Astrocyte (in vitro differentiated cells and primary cell): Measurements from ENCODE around the gene USP34. TPM values are rescaled to one million over a fixed set of nuclear protein-coding genes. Genes with fewer than 3 reads are reported as not detected.
A peak's percentile ranks its signal among the peaks of the same experiment; 100 is the strongest.

Source experiments
- DNase-seq: peaks from one replicate; pipeline ENCODE4 v3.0.0-alpha.2; 2010; ENCODE audit warnings: low read depth
- FAIRE-seq: peaks from 2 replicates; lab custom pipeline; 2011; peaks lifted over from hg19 to GRCh38; lab: Jason Lieb, UNC
- H2AFZ ChIP-seq: 2 replicates; pipeline ENCODE4 v1.6.0; 2012; ENCODE audit warnings: low read depth, low read length, inconsistent platforms
- H3K27ac ChIP-seq: 2 replicates; pipeline ENCODE4 v1.5.1; 2011; ENCODE audit warnings: low read depth, low read length, inconsistent platforms
- H3K27me3 ChIP-seq: 2 replicates; pipeline ENCODE4 v1.6.0; 2011; ENCODE audit warnings: low read length, inconsistent platforms; ENCODE audit not compliant: insufficient read depth
- H3K36me3 ChIP-seq: 2 replicates; pipeline ENCODE4 v1.5.1; 2011; ENCODE audit warnings: low read length, inconsistent platforms; ENCODE audit not compliant: insufficient read depth
- H3K4me1 ChIP-seq: 2 replicates; pipeline ENCODE4 v1.5.1; 2011; ENCODE audit warnings: low read length, inconsistent platforms; ENCODE audit not compliant: insufficient read depth
- H3K4me2 ChIP-seq: 2 replicates; pipeline ENCODE4 v1.6.0; 2012; ENCODE audit warnings: low read length, inconsistent platforms
- H3K4me3 ChIP-seq: 2 replicates; pipeline ENCODE4 v1.5.1; 2011; ENCODE audit warnings: low read depth, mild to moderate bottlenecking, low read length, inconsistent platforms; ENCODE audit not compliant: insufficient read depth
- H3K79me2 ChIP-seq: 2 replicates; pipeline ENCODE4 v1.6.0; 2012; ENCODE audit warnings: mild to moderate bottlenecking, low read length, inconsistent platforms; ENCODE audit not compliant: insufficient read depth
- H3K9ac ChIP-seq: 2 replicates; pipeline ENCODE4 v1.6.0; 2012; ENCODE audit warnings: mild to moderate bottlenecking, low read length, inconsistent platforms
- H3K9me3 ChIP-seq: 2 replicates; pipeline ENCODE4 v1.5.1; 2012; ENCODE audit warnings: low read depth, mild to moderate bottlenecking, low read length, inconsistent platforms; ENCODE audit not compliant: insufficient read depth
- H4K20me1 ChIP-seq: 2 replicates; pipeline ENCODE4 v1.6.0; 2012; ENCODE audit warnings: low read length, inconsistent platforms; ENCODE audit not compliant: insufficient read depth
- H3K27ac Mint-ChIP-seq: one replicate; pipeline ENCODE4 v1.8.0; 2021; ENCODE audit warnings: mild to moderate bottlenecking, mixed read lengths; ENCODE audit not compliant: unreplicated experiment
- H3K27me3 Mint-ChIP-seq: one replicate; pipeline ENCODE4 v1.8.0; 2021; ENCODE audit warnings: low read depth, mixed read lengths; ENCODE audit not compliant: unreplicated experiment
- H3K36me3 Mint-ChIP-seq: one replicate; pipeline ENCODE4 v1.8.0; 2021; ENCODE audit warnings: low read depth, mixed read lengths; ENCODE audit not compliant: unreplicated experiment
- H3K4me1 Mint-ChIP-seq: one replicate; pipeline ENCODE4 v1.8.0; 2021; ENCODE audit warnings: low read depth, mixed read lengths; ENCODE audit not compliant: unreplicated experiment
- H3K4me3 Mint-ChIP-seq: one replicate; pipeline ENCODE4 v1.8.0; 2021; ENCODE audit warnings: mild to moderate bottlenecking, moderate library complexity, mixed read lengths; ENCODE audit not compliant: unreplicated experiment
- H3K9me3 Mint-ChIP-seq: one replicate; pipeline ENCODE4 v1.8.0; 2021; ENCODE audit warnings: mild to moderate bottlenecking, mixed read lengths; ENCODE audit not compliant: unreplicated experiment
- CTCF ChIP-seq: IDR thresholded peaks from 2 replicates; pipeline ENCODE4 v1.5.1; 2011; ENCODE audit warnings: low read depth, mild to moderate bottlenecking, inconsistent platforms, low read length, moderate library complexity; ENCODE audit not compliant: insufficient read depth
- EZH2 ChIP-seq: IDR thresholded peaks from 2 replicates; pipeline ENCODE4 v1.6.1; 2012; ENCODE audit warnings: mild to moderate bottlenecking, low read length, inconsistent platforms; ENCODE audit not compliant: insufficient read depth
- total RNA-seq: library from RNA; stranded (reverse); gene quantifications from 2 replicates; pipeline ENCODE4 v1.2.1, GENCODE V29; 2021

Gene USP34
- total RNA-seq, 1 donor from 2014 or later, result 99.9 TPM

GRCh38 chr2:61410185-61410584 lies 60.7 kb downstream of the USP34 start:
- peaks cover 15% of the 10 kb centered on the region for H3K36me3 Mint-ChIP-seq

GRCh38 chr2:61405813-61406212 lies 65.1 kb downstream of the USP34 start:
- no peaks in the 10 kb centered on the region for H3K9me3 ChIP-seq
- no peak for TF ChIP-seq CTCF
- no peak for TF ChIP-seq EZH2
- Mint-ChIP-seq H3K36me3 (peaks cover 18% of the 10 kb centered on the region), H3K27me3 (no peaks in the 10 kb centered on the region), H3K4me3 (no peak overlapping the region), H3K9me3 (no peaks in the 10 kb centered on the region), H3K4me1 (peaks cover 9% of the 10 kb centered on the region), H3K27ac (peak overlapping the region; percentile 50)
- no peaks in the 10 kb centered on the region for H3K4me1 ChIP-seq
- no peak overlapping the region for H3K27ac ChIP-seq
- H4K20me1 ChIP-seq, result peaks cover 38% of the 10 kb centered on the region
- H2AFZ ChIP-seq, result no peak overlapping the region
- peaks cover 9% of the 10 kb centered on the region for H3K36me3 ChIP-seq
- H3K9ac ChIP-seq, result no peak overlapping the region
- no peak overlapping the region for H3K4me3 ChIP-seq
- DNase-seq, result no peak
- peaks cover 36% of the 10 kb centered on the region for H3K79me2 ChIP-seq
- FAIRE-seq, result no peak
- H3K27me3 ChIP-seq, result no peaks in the 10 kb centered on the region
- no peak overlapping the region for H3K4me2 ChIP-seq

More at GRCh38 chr2:61410185-61410584, 60.7 kb downstream of the USP34 start:
- Histone ChIP-seq H2AFZ (no peak overlapping the region), H3K79me2 (peaks cover 65% of the 10 kb centered on the region), H3K27ac (no peak overlapping the region), H3K4me3 (no peak overlapping the region), H3K9me3 (no peaks in the 10 kb centered on the region), H3K9ac (no peak overlapping the region), H3K4me2 (no peak overlapping the region), H3K36me3 (peaks cover 5% of the 10 kb centered on the region), H3K27me3 (no peaks in the 10 kb centered on the region), H3K4me1 (no peaks in the 10 kb centered on the region), H4K20me1 (peaks cover 54% of the 10 kb centered on the region)
- Mint-ChIP-seq H3K27me3 (no peaks in the 10 kb centered on the region), H3K27ac (no peak overlapping the region), H3K4me3 (no peak overlapping the region), H3K9me3 (no peaks in the 10 kb centered on the region), H3K4me1 (peaks cover 9% of the 10 kb centered on the region)
- TF ChIP-seq EZH2 (no peak), CTCF (no peak)
- FAIRE-seq (no peak), DNase-seq (no peak)

DNA sequence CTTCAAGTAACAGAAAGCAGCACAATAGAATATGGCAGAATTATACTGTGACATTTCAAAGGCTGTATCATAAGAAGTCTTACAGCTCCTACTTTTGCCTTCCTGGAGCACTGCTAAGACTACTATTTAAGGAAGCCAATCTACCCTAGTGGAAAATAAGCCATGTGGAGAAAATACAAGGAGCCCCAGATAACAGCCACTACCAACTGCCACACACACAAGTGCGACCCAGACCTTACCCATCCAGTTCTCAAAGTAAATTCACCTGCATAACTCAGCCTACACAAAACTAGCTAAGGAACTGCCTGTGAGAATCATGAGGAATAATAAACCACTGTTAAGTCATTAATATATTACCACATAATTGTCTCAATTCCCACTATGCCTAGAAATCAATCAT lies 66.4 kb downstream of the USP34 start:
- Histone ChIP-seq H2AFZ (no peak overlapping the region), H3K36me3 (peaks cover 9% of the 10 kb centered on the region), H3K4me3 (no peak overlapping the region), H3K27me3 (no peaks in the 10 kb centered on the region), H3K79me2 (peaks cover 23% of the 10 kb centered on the region), H3K27ac (no peak overlapping the region), H3K9ac (no peak overlapping the region), H3K9me3 (no peaks in the 10 kb centered on the region), H3K4me1 (no peaks in the 10 kb centered on the region), H3K4me2 (no peak overlapping the region), H4K20me1 (peaks cover 28% of the 10 kb centered on the region)
- H3K36me3 Mint-ChIP-seq, result peaks cover 22% of the 10 kb centered on the region
- no peaks in the 10 kb centered on the region for H3K9me3 Mint-ChIP-seq
- no peak overlapping the region for H3K27ac Mint-ChIP-seq
- no peaks in the 10 kb centered on the region for H3K27me3 Mint-ChIP-seq
- H3K4me1 Mint-ChIP-seq, result peaks cover 2% of the 10 kb centered on the region
- no peak for TF ChIP-seq EZH2
- no peak for TF ChIP-seq CTCF
- no peak overlapping the region for H3K4me3 Mint-ChIP-seq
- FAIRE-seq, result no peak
- DNase-seq, result no peak
